Type B pancreatic cell (in vitro differentiated cells): Measurements from ENCODE around the gene C10orf105. TPM values are rescaled to one million over a fixed set of nuclear protein-coding genes. Genes with fewer than 3 reads are reported as not detected.

Experiments
- DNase-seq: peaks from one replicate; pipeline ENCODE4 v3.0.0; 2021; ENCODE audit warnings: mixed read lengths; ENCODE audit not compliant: unreplicated experiment; ENCODE audit errors: extremely low spot score
- H3K27ac Mint-ChIP-seq: 2 replicates; pipeline ENCODE4 v1.8.0; 2021; ENCODE audit warnings: mild to moderate bottlenecking, mixed read lengths
- H3K27me3 Mint-ChIP-seq: 2 replicates; pipeline ENCODE4 v1.8.0; 2021; ENCODE audit warnings: mixed read lengths
- H3K36me3 Mint-ChIP-seq: 2 replicates; pipeline ENCODE4 v1.8.0; 2021; ENCODE audit warnings: mixed read lengths
- H3K4me1 Mint-ChIP-seq: one replicate; pipeline ENCODE4 v1.8.0; 2021; ENCODE audit warnings: mixed read lengths; ENCODE audit not compliant: unreplicated experiment
- H3K4me3 Mint-ChIP-seq: 2 replicates; pipeline ENCODE4 v1.8.0; 2021; ENCODE audit warnings: mild to moderate bottlenecking, mixed read lengths
- H3K9me3 Mint-ChIP-seq: 2 replicates; pipeline ENCODE4 v1.8.0; 2021; ENCODE audit warnings: mixed read lengths
- total RNA-seq: library from RNA; stranded (reverse); gene quantifications from 2 replicates; pipeline ENCODE4 v1.2.1, GENCODE V29; 2021; ENCODE audit warnings: low replicate concordance
- TF ChIP-seq, protein P1 (sequence below): fragments of 200-600 bp; sonication (generic); conservative IDR thresholded peaks from 2 replicates; pipeline ENCODE4 v1.5.0; 2021; ENCODE audit warnings: antibody characterized with exemption, mild to moderate bottlenecking

C10orf105 gene
- total RNA-seq, 1 donor from 2014 or later = 0.31 TPM

DNA sequence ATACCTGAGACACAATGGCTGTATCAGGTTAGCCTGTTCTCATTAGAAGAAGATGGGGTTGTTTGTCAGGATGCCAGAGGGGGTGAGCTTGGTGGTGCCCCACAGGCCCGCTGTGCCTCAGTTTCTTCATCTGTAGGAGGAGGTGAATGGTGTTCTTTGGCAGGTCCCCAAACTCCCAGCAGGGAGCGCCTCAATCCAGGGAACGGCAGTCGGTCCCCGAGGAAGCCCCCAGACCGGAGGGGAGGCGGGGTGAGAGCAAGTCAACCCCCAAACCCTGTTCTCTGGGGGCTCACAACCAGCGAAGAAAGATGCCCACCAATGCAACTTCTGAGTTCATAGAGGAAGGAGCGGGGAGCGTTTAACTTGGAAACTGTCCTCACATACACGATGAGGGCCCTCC is 16.0 kb downstream of the C10orf105 start:
- no peaks in the 10 kb centered on the region for H3K9me3 Mint-ChIP-seq
- TF ChIP-seq, protein P1, sequence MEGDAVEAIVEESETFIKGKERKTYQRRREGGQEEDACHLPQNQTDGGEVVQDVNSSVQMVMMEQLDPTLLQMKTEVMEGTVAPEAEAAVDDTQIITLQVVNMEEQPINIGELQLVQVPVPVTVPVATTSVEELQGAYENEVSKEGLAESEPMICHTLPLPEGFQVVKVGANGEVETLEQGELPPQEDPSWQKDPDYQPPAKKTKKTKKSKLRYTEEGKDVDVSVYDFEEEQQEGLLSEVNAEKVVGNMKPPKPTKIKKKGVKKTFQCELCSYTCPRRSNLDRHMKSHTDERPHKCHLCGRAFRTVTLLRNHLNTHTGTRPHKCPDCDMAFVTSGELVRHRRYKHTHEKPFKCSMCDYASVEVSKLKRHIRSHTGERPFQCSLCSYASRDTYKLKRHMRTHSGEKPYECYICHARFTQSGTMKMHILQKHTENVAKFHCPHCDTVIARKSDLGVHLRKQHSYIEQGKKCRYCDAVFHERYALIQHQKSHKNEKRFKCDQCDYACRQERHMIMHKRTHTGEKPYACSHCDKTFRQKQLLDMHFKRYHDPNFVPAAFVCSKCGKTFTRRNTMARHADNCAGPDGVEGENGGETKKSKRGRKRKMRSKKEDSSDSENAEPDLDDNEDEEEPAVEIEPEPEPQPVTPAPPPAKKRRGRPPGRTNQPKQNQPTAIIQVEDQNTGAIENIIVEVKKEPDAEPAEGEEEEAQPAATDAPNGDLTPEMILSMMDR = no peak
- DNase-seq = no peak
- H3K4me1 Mint-ChIP-seq = no peaks in the 10 kb centered on the region
- H3K36me3 Mint-ChIP-seq = no peaks in the 10 kb centered on the region
- no peak overlapping the region for H3K27ac Mint-ChIP-seq
- no peaks in the 10 kb centered on the region for H3K27me3 Mint-ChIP-seq
- H3K4me3 Mint-ChIP-seq = no peak overlapping the region

DNA sequence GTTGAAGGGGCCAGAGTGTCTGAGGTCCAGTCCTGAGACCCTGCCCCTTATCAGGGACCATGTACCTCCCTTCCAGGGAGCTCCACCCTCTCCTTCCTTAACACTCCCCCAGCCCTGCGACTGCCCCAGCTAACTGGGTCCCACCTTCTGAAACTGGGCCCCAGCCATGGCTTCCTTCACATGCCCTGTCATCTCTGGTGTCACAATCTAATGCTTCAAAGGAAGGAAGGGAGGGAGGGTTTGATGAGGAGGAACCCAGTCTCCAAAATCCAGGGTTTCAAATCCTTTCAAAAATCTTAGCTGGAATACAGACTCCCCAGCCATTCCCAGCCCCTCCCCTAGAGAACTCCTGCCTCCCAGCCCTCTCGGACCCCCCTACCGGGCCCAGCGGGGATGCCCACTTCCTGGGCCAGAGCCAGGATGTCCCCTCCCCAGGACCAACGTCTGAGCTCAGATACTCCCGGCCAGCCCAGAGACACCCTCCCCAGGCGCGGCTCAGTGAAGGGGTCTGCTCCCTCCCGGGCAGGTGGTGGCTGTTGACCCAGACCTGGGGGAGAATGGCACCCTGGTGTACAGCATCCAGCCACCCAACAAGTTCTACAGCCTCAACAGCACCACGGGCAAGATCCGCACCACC is 18.0 kb downstream of the C10orf105 start:
- Mint-ChIP-seq H3K27ac (no peak overlapping the region), H3K36me3 (no peaks in the 10 kb centered on the region), H3K4me3 (no peak overlapping the region), H3K9me3 (no peaks in the 10 kb centered on the region), H3K27me3 (no peaks in the 10 kb centered on the region), H3K4me1 (no peaks in the 10 kb centered on the region)
- TF ChIP-seq, protein P1 = no peak
- no peak for DNase-seq

DNA sequence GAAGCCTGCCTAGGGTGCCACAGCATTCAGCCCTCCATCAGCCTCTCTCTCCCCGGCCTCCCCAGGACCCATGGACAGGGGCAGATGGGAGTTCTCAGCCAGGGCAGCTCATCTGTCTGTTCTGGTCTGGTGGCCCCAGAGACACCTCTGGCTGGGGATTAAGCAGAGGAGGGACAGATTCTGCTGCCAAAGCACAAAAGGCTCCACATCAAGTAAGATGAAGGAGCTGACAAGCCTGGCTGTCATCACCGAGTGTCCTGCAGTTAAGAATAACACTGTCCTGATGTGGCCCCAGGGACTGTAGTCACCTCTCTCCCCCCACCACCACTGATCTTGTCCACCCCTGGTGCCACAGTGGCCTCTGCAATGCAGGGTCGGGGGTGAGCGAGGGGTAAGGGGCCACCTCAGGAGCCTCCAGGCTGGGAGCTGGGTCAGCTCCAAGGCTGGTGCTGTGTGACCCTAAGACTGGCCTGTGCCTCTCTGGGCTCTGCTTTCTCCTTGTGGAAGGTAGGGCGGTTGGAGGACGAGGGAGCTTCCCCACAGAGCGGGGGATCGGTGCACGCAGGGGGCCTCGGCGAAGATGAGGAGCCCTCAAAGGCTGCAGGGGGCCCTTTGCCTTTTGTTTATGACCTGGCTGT is 18.7 kb downstream of the C10orf105 start:
- H3K4me1 Mint-ChIP-seq = no peaks in the 10 kb centered on the region
- H3K27me3 Mint-ChIP-seq = no peaks in the 10 kb centered on the region
- DNase-seq = no peak
- H3K27ac Mint-ChIP-seq = no peak overlapping the region
- H3K9me3 Mint-ChIP-seq = no peaks in the 10 kb centered on the region
- H3K36me3 Mint-ChIP-seq = no peaks in the 10 kb centered on the region
- H3K4me3 Mint-ChIP-seq = no peak overlapping the region
- TF ChIP-seq, protein P1 = no peak

DNA sequence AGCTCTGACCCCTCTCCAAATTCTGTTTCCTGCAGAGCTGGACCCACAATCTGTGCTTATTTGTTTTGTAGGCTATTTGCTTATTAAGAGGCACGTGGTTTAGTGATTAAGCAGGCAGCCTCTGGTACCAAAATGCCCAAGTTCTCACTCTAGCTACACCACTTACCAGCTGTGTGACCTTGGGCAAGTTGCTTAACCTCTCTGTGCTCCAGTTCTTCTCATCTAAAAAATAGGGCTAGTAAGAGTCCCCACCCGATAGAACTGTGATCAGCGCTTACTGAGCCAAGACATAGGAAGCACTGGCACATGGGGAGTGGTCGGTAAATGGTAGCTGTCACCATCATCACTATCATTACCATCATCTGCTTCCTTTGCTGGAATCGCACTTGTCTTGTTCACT is 20.8 kb downstream of the C10orf105 start:
- no peak overlapping the region for H3K27ac Mint-ChIP-seq
- H3K4me1 Mint-ChIP-seq = peaks cover 2% of the 10 kb centered on the region
- TF ChIP-seq, protein P1 = no peak
- H3K9me3 Mint-ChIP-seq = no peaks in the 10 kb centered on the region
- no peaks in the 10 kb centered on the region for H3K36me3 Mint-ChIP-seq
- no peak for DNase-seq
- no peaks in the 10 kb centered on the region for H3K27me3 Mint-ChIP-seq
- H3K4me3 Mint-ChIP-seq = no peak overlapping the region

DNA sequence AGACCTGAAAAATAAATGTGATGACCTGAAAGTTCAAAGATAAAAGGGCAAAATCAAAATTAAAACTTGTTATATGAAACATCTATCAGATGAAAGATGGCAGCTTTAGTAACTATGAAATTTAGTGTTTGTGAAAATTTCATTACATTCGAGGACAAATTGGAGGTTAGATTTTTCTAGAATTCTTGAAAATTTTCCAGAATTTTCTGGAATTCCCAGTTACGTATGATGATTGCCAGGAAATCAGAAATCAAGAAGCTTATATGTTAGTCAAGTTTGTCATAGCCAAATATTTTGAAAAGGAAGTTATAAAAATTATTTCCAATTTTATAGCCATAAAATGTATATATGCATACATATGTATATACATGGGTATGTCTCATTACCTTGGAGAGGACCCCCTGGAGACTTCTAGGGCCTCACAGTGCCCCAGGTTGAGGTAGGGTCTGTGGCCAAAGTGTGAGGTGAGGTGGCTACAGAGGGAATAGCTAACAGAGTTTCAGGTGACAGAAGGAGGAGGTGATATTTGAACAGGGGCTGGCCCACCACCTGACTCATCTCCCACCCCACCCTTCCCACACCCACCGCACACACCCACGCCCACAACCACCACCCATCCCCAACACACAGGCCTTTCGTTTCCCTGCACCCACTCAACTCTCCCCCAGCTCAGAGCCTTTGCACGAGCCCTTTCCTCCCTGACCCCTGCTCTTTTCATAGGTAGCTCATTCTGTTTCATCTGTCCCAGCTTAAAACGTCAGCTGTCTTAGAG is 21.5 kb downstream of the C10orf105 start:
- Mint-ChIP-seq H3K4me1 (peaks cover 6% of the 10 kb centered on the region), H3K9me3 (no peaks in the 10 kb centered on the region), H3K27me3 (no peaks in the 10 kb centered on the region), H3K36me3 (no peaks in the 10 kb centered on the region), H3K4me3 (no peak overlapping the region), H3K27ac (no peak overlapping the region)
- TF ChIP-seq, protein P1 = no peak
- no peak for DNase-seq
